Transverse colon (tissue), 4 donors: ENCODE data around the gene SFXN1. TPM values are rescaled to one million over a fixed set of nuclear protein-coding genes. Genes with fewer than 3 reads are reported as not detected.

Source experiments
- DNase-seq: peaks from one replicate; pipeline ENCODE4 v3.0.0-alpha.2; 2019
- H3K27ac ChIP-seq, 4 donors: fragments of 200-600 bp; sonication (generic); 2 replicates each; pipeline ENCODE4 v1.5.1; 2016 to 2018; ENCODE audit warnings: inconsistent platforms in 4 of 4
- H3K27me3 ChIP-seq: fragments of 200-600 bp; sonication (generic); 2 replicates; pipeline ENCODE4 v1.5.1; 2017; ENCODE audit warnings: inconsistent platforms
- H3K36me3 ChIP-seq, 4 donors: fragments of 200-600 bp; sonication (generic); 2 replicates each; pipeline ENCODE4 v1.5.1; 2017 to 2019; ENCODE audit warnings: inconsistent platforms in 4 of 4
- H3K4me1 ChIP-seq, 4 donors: fragments of 200-600 bp; sonication (generic); 2 replicates each; pipeline ENCODE4 v1.5.1; 2017 to 2020; ENCODE audit warnings: inconsistent platforms in 4 of 4
- H3K4me3 ChIP-seq, 4 donors: fragments of 200-600 bp; sonication (generic); 1 replicate in 1 of 4; 2 replicates in 3 of 4; pipeline versions ENCODE4 v1.5.1 to v1.6.1; 2017 to 2019; ENCODE audit warnings: inconsistent platforms in 4 of 4
- H3K9me3 ChIP-seq, 2 donors: fragments of 200-600 bp; sonication (generic); 2 replicates each; pipeline ENCODE4 v1.5.1; 2017 to 2019; ENCODE audit warnings: inconsistent platforms in 2 of 2
- CTCF ChIP-seq, 5 experiments: fragments of 200-600 bp in 3 of 5; fragments of 450-650 bp in 2 of 5; sonication (generic) in 3 of 5; IDR thresholded peaks; 1 replicate in 2 of 5; 2 replicates in 3 of 5; pipeline ENCODE4 v1.5.1; 2016 to 2017; ENCODE audit warnings: antibody characterized with exemption in 5 of 5, inconsistent platforms in 3 of 5, mild to moderate bottlenecking in 2 of 5, moderate library complexity in 1 of 5
- EP300 ChIP-seq: sonication (generic); formaldehyde crosslinking; IDR thresholded peaks from one replicate; pipeline ENCODE4 v1.6.1; 2017; ENCODE audit warnings: antibody characterized with exemption, low read depth
- POLR2A ChIP-seq: fragments of 450-650 bp; IDR thresholded peaks from one replicate; pipeline ENCODE4 v1.6.1; 2016; ENCODE audit warnings: antibody characterized with exemption, mild to moderate bottlenecking, moderate library complexity
- POLR2AphosphoS5 ChIP-seq, 3 donors: sonication (generic); formaldehyde crosslinking; IDR thresholded peaks; one replicate each; pipeline ENCODE4 v1.6.1; 2016; ENCODE audit warnings: antibody characterized with exemption in 3 of 3
- WGBS, 2 donors: methylation state at CpG; one replicate each; pipeline ENCODE4 v1.1.5; 2018; ENCODE audit warnings: low coverage in 1 of 2; 5-methylcytosine and 5-hydroxymethylcytosine counted together
- in situ Hi-C, 4 donors: fragments of 200-750 bp; cut with MboI; loops; one replicate each; pipeline versions ENCODE4 v1.15.0 to v1.15.1; 2017; ENCODE audit warnings: low sequenced_read_pairs in 3 of 4, low pct_ligation_motif_present in 1 of 4, low pct_unique_long_range_greater_than_20kb in 1 of 4
- intact Hi-C: fragments of 100-400 bp; cut with DNase I; formaldehyde crosslinking; loops from one replicate; pipeline ENCODE4 v1.15.1; 2023; ENCODE audit warnings: low total_unique reads
- total RNA-seq, 4 donors: library from RNA; depleted of rRNA; stranded (reverse); fragments of >200 nt; gene quantifications; one replicate each; pipeline ENCODE4 v1.1.0, GENCODE V29; 2016

Gene SFXN1
- total RNA-seq, 4 donors from 2014 or later, result 15.7 to 192 (median 93.4) TPM

- WGBS, 2 donors, result 29 to 31% methylated on average over 4 of the region's 4 CpGs
- Histone ChIP-seq H3K27ac (no peak overlapping the region), H3K27me3 (peaks cover 42% of the 10 kb centered on the region), H3K36me3 (no peaks in the 10 kb centered on the region), H3K4me1 (peaks cover 0 to 14% (median 9%) of the 10 kb centered on the region in 4 donors), H3K4me3 (no peak overlapping the region), H3K9me3 (no peaks in the 10 kb centered on the region)
- in situ Hi-C loops (no loop called here), intact Hi-C loops (no loop called here)
- TF ChIP-seq POLR2AphosphoS5 (IDR thresholded peaks at IDR 0.05), result peak in 1 of 3 donors; percentile 39
- TF ChIP-seq POLR2A, result no peak
- DNase-seq, result peak; percentile 37
These were observed 94.5 kb downstream of the SFXN1 start for GRCh38 chr5:175572886-175573285.

- Histone ChIP-seq H3K4me3 (no peak overlapping the region), H3K27ac (no peak overlapping the region), H3K4me1 (peaks cover 0 to 14% (median 9%) of the 10 kb centered on the region in 4 donors), H3K36me3 (no peaks in the 10 kb centered on the region), H3K27me3 (peaks cover 42% of the 10 kb centered on the region), H3K9me3 (no peaks in the 10 kb centered on the region)
- in situ Hi-C loops, result no loop called here
- WGBS, 2 donors, result 26 to 36% methylated on average over 12 to 15 of the region's 15 CpGs
- TF ChIP-seq POLR2AphosphoS5 (IDR thresholded peaks at IDR 0.05) (no peak), POLR2A (no peak), EP300 (no peak), CTCF (IDR thresholded peaks at IDR 0.05) (no peak)
- intact Hi-C loops, result no loop called here
- no peak for DNase-seq
These were observed 95.3 kb downstream of the SFXN1 start for GRCh38 chr5:175573493-175574269.

- H3K9me3 ChIP-seq, result no peaks in the 10 kb centered on the region
- H3K27me3 ChIP-seq, result peaks cover 42% of the 10 kb centered on the region
- no peak for DNase-seq
- TF ChIP-seq POLR2A, result no peak
- TF ChIP-seq CTCF (IDR thresholded peaks at IDR 0.05), result no peak
- TF ChIP-seq POLR2AphosphoS5 (IDR thresholded peaks at IDR 0.05), result no peak
- no peak for TF ChIP-seq EP300
- H3K27ac ChIP-seq, result no peak overlapping the region
- in situ Hi-C loops, result no loop called here
- intact Hi-C loops, result loop anchor here (5.0 kb wide), 1 partner anchor 1593 kb away; no protein-coding TSS in a partner anchor
- H3K4me1 ChIP-seq, result peaks cover 0 to 14% (median 9%) of the 10 kb centered on the region in 4 donors
- 90% methylated on average over 2 of the region's 2 CpGs; no CpG with 5 or more reads in 1 of the 2 donors for WGBS, 2 donors
- H3K36me3 ChIP-seq, result no peaks in the 10 kb centered on the region
- no peak overlapping the region for H3K4me3 ChIP-seq
These were observed 96.9 kb downstream of the SFXN1 start for GRCh38 chr5:175575301-175575700.

- Histone ChIP-seq H3K27ac (no peak overlapping the region), H3K9me3 (no peaks in the 10 kb centered on the region), H3K4me1 (peaks cover 0 to 14% (median 9%) of the 10 kb centered on the region in 4 donors), H3K36me3 (no peaks in the 10 kb centered on the region), H3K4me3 (no peak overlapping the region), H3K27me3 (peaks cover 40% of the 10 kb centered on the region)
- WGBS, 2 donors, result 53% methylated on average over 7 of the region's 7 CpGs; no CpG with 5 or more reads in 1 of the 2 donors
- in situ Hi-C loops, result no loop called here
- intact Hi-C loops, result loop anchor here (5.0 kb wide), 1 partner anchor 1594 kb away; no protein-coding TSS in a partner anchor
- TF ChIP-seq POLR2A (no peak), CTCF (IDR thresholded peaks at IDR 0.05) (no peak), POLR2AphosphoS5 (IDR thresholded peaks at IDR 0.05) (no peak), EP300 (no peak)
- DNase-seq, result no peak
These were observed 97.7 kb downstream of the SFXN1 start for GRCh38 chr5:175576096-175576495.
